ENCODE data around the gene ELOVL4.
A peak's percentile ranks its signal among the peaks of the same experiment; 100 is the strongest.

Gene ELOVL4

DNA sequence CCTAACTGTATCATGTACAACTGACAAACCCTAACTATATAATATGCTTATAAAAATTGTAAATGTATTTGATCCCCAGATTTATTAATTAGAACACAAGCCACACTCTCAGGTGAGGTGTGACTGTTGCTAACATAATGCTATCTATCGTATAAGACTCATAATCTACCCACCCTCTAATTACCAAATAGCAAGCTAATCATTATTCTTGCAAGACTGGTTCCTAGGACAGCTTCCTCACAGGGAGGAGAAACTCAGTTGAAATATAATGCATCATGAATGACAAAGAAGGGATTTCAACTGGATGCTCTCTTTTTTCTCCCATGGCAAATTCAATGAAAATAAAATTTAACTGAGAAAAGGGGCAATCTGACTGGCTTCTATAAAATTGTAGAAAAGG, 35.4 kb downstream of the ELOVL4 start:
- no peak for DNase-seq (ENCODE audit: low spot score)

DNA sequence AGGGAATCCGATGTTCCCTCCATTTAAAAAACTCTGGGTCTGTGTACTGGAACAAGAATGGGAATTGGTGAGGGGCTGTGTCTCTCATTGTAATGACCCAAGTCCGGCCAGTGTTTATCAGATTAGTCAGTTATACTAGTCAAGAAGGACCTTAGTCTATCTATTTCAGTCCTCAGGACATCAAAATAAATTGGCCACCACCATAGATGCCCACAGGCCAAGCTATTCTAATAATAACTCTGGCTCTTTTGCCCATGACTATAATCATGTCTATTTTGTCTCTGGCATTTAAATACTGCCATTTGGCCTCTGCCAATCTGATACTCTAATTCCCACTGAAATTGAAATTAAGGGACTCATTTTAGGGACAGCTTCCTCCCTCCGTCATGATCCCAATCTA, 37.8 kb downstream of the ELOVL4 start:
- no peak for DNase-seq (ENCODE audit: low spot score)

DNA sequence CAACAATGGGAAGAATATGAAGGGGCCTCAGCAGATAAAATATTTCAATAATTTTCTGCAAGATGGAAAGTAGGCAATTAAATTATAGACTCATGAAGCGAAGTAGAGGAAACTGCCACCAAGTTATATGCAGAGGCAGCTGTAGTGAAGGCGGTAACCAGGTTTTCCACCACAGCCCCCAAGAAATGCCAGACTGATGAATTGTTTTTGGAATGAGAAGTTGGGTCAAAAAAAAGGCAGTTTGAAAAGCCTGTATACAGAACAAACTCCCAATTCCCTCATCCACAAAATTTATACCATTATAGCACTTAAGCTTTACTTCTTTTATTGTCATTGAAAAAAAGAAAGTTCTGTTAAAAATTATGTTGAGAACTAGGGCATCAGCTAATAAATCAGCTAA, 45.3 kb downstream of the ELOVL4 start:
- DNase-seq (ENCODE audit: low spot score): no peak

DNA sequence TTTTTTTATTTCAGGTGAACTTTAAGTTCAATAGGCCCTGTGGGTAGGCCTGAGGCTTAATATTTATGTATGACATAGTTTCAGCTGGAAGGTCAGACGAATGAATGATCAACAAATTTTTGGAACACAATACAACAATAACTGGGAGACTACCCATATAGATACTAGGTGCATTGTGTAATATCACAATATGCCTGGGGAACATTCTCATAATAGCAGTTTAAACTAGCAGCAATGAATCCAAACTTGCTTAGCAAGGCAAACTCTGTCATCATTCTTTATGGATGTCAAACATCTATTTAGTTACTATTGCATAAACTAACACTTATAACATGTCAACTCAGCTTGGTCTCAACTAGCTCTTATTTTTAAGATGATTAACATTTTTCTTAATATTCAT, 49.3 kb downstream of the ELOVL4 start:
- DNase-seq (ENCODE audit: low spot score): no peak

DNA sequence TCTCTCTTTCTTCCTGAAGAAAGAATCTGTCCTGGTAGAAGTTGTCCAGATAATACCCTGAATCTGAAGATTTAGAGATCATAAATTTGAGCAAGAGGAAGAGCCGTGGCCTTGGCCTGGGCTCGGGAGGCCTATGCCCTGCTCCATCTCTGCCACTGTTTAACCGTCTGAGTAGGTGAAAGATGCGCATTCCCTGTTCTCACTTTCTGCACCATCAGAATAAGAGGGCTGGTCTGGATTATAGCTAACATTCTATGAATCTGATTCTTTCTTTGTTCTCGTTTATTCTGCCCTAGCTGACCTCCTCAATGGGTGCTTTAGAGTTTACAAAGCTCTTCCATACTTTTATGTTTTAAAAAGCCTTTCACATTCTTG, 51.3 kb downstream of the ELOVL4 start:
- DNase-seq (ENCODE audit: low spot score): no peak

DNA sequence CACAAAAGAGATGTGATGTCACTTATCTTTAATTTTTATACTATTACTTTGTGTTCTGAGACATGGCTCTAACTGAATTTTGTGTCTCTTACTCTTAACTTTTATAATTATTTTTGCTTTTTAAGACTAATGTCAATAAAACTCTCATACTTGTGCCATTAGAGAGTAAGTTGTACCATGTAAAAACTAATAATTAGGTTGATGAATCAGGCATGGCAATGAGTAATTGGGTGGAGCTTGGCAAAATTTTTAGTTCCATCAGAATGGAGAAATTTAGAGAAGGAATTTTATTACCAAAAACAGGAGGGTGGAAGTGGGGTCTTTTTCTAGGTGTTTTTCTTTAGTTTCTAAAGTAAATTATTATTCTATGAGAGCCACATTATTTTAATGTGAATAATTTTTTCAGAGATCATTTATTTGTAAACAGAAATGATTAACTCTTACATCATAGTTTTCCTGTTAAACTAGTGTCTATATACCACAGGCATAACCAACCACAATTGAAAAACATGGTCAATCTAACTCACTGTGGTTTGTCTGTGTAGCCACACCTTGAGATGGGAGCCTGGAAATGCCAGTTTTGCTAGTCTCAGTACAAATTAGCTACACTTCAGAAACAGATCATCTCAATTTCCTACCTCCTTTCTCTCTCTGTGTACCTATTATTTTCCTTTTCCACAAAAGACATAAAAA, 51.8 kb downstream of the ELOVL4 start:
- no peak for DNase-seq (ENCODE audit: low spot score)

DNA sequence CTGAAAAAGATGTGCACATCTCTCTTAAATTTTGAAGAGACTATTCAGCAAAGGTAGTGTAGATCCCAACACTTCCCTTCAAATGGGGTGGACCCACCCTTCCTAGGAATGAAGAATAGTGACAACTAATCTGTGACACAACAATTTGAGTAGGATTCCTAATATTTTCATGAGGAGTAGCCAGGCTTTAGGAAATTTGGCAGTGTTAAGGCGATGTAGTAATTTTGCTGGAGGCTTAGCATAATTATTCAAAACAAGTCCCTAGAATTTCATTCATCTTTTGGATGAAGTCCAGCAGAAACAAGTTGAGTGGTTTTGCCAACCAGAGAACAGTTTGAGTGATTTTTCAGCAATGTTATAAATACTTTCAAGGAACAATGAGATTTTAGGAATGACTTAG, 52.4 kb downstream of the ELOVL4 start:
- no peak for DNase-seq (ENCODE audit: low spot score)

DNA sequence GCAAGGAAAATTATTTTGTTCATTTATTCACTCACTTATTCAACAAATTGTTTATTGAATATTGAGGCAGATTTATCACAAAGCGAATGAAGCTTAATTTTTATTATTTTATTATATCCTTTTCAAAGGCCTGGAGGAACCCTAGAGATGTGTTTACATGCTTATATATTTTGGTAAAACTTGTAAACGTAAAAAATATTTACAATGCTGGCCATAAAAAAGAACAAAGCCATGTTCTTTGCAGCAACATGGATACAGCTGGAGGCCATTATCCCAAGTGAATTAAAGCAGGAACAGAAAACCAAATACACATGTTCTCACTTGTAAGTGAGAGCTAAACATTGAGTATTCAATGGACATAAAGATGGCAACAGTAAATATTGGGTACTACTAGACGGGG, 58.8 kb downstream of the ELOVL4 start:
- no peak for DNase-seq (ENCODE audit: low spot score)

DNA sequence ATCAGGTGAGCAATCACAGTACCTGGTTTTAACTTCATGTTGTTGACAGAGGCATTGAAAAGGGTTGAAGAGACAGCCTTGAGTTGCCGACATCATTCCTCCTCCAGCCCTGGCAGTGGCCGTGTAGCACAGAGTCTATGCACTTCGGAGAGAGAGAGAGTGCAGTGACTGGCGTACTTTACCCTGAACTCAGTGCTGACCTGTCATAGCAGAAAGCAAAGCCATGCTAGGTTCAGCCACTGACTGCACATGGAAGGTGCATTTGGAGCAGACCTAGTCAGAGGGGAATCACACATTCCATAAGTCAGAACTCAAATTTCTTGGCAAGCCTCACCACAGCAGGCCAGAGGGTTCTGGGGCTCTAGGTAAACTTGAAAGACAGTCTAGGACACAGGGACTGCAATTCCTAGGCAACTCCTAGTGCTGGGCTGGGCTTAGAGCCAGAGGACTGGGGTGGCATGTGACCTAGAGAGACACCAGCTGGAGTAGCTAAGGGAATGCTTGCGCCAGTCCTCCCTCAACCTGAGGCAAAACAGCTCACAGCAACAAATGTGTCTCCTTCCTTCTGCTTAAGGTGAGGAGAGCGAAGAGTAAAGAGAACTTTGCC, 69.1 kb downstream of the ELOVL4 start:
- DNase-seq (ENCODE audit: low spot score): no peak

DNA sequence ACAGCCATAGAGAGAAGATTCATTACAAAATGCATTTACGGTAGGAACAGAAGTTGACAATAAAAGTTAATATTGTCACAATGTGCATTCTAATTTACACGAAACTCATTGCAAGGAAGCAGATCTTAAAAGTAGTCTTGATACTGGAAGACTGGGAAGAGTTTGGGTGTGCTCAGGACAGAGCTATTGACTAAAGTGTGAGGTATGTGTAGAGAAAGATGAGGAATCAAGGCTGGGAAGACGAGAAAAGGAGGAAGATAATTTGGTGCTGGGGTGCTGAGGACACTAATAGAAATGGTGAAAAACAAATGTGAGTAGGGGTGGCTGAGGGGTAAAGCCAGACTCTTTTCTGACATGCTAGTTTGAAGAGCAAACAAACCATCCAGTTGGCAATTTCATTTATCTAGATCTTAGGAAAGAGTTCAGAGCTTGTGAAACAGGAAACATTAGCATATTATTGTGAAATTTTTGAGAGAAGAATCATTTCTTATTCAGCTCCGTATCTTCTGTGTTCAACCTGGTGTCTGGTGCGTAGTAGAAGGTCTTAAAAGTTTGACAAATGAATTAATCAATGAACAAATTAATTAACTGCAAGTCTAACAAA, 72.7 kb downstream of the ELOVL4 start:
- no peak for DNase-seq (ENCODE audit: low spot score)

DNA sequence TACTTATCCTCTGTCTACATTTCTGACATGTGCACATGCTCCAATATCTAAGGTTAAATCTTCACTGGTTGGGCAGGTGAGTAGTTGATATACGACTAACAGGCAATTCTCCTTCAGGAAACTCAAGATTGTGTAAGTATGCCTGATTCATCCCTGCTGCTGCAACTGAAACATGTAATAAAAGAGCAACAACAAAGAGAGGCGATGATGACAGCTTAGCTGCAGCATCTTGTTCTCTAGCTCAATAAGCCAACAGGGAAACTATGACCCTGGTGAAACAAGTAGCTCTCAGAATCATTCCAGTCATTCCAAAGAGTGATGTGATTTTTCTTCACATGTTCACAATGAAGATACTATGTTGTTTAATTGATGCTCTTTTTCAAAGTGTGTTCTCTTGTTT, 74.4 kb downstream of the ELOVL4 start:
- DNase-seq (ENCODE audit: low spot score): peak; percentile 32

DNA sequence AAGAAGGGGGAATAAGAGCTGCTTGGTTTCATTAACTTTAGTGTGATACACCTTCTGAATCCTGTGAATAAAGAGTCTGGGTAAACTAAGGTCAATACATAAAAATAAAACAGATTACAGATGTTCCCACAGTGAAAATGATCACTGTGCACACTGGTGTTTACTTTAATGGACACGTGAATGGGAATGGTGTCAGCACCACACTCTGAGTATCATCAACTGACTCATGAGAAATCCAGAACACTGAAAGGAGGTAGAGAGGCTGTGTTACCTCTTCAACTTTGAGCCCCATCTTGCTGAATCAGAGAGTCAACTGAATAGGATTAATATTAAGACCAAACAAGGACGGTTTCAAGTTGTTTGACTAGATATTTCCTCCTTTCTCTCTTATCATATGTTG, 75.0 kb downstream of the ELOVL4 start:
- DNase-seq (ENCODE audit: low spot score): no peak

DNA sequence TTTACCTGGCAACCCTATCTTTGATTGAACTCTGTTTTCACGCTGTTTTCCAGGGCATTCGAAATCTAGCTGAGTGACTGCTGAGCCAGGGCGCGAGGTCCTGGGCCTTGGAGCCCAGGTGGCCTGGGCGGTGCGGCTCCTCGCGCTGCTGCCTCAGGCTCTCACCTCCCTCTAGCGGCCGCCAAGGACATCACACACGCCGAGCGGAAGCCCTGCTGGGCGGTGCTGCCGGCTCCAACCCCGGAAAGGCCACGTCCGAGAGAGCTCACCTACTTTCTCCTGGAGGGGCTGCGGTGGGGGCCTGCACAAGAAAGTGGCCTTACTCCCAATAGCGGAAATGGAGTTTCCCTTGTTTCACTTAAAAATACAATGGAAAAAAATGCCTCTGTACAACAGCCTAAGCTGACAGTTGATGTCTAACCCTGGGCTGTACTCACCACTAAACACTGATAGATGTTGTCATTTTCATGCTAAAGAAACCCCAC, 77.7 kb downstream of the ELOVL4 start:
- peak; percentile 84 for DNase-seq (ENCODE audit: low spot score)

DNA sequence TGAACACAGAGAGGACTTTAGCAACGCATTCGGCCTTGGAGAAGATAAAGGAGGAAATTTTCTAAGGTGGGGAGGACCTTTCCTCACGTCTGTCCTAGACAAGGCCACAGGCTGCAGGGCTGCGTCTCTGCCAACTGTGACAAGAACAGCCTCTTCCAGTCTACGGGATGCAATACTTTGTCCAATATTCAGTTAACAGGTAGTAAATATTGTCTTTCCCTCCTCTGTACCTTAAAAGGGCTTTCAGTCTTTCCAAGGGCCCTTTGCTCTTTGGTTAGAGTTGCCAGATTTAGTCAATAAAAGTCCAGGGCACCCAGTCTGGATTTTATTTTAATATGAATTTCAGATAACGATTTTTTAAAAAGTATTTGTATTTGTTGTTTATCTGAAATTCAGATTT, 78.2 kb downstream of the ELOVL4 start:
- DNase-seq (ENCODE audit: low spot score): no peak

DNA sequence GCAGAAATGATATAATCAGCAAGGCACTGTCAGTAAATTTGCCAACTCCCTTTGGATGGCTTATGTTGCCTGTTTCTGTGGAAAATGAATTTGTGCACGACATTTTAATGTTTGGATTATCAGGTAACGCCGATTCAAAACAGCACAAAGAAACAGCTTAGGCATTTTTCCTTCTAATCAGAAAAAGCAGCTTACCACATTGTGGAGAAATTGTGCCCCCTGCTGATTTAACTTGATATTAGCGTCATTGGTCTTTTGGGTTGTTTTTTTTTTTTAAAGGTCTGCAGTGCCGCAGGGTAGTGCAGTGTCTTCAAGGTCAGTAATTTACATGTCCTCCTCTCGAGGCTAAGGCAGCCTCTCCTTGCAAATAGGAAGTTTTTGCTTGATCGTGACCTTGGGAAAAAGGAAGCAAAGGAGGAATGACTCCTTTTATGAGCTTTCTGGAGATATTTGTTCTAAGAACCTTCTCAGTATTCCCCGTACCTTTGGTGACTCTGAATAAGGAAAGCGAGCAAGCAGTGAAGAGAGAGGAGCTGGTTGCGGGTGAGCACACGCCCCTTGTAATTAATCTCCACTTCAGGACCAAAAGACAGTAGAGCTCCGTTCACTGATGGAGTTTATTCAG, 79.1 kb downstream of the ELOVL4 start:
- peak; percentile 71 for DNase-seq (ENCODE audit: low spot score)
